HG03064 (cell line): Measurements from ENCODE around the gene ZC3H18.
A peak's percentile ranks its signal among the peaks of the same experiment; 100 is the strongest.

Source experiments
- ATAC-seq: cut with Tn5 transposase; IDR thresholded peaks from one replicate; pipeline ENCODE4 v1.9.1; 2021; ENCODE audit warnings: low read depth; ENCODE audit not compliant: unreplicated experiment

Gene ZC3H18

DNA sequence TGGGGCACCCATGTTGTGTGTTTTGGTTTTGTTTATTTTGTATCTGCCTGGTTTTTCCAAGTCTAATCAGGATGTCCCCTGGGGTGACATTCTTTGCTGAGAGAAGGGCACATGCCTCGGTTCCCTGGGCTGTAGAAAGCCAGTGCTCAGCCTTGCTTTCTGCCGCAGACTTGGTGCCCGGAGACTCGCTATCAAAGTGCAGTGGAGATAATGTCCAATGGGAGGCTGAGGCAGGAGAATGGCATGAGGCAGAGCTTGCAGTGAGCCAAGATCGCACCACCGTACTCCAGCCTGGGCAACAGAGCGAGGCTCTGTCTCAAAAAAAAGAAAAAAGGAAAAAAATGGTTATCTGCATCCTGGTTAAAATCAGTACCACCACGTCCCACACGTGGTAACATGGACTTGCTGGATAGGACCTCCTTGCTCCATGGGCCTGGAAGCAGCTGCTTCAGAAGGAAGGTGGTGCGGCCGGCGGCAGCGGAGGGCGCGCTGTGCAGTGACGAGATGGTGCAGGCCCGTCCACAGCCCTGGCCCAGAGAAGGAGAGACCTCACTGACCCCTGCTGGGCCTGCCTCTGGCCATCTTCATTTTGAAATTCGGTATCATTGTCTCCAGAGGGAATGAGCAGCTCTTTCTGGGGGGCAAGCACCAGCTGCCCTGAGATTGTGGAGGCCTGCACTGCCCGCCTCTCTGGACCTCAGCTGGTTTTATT is 48.9 kb downstream of the ZC3H18 start:
- no peak for ATAC-seq

DNA sequence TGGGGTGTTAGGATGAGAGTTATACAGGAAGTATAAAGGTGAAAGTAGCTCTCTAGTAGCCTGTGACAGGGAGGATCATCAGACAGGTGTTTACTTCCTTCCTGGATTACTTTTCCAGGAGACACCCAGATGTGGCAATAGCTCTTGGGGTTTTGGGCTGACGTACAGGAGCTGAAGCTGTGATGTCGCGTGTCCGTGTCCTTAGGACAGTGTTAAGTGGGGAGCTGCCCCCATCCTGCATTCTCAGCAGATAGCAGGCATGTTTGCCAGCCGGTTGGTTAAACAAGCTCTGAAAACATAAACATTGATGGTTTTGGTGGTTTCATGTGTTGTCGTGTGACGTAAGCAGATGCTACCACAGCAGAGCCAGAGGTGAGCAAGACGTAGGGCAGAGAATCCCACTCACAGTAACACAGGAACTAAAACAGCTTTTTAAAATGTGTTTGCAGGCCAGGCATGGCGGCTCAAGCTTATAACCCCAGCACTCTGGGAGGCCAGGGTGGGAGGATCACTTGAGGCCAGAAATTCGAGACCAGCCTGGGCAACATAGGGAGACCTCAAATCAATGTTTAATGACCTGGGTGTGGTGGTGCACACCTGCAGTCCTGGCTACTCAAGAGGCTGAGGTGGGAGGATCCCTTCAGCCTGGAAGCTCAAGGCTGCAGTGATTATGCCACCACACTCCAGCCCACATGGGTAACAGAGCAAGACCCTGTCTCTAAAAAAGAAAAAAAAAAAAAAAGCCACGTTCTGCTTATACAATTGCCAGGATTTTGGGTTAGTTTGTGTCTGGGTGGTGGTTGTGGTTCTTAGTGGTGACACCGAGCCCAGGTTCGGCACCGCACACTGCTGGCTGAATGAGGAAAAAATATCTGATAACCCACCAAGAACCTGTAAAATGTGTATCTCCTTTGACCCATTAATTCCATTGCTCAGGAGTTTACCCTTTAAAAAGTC is 49.9 kb downstream of the ZC3H18 start:
- ATAC-seq: no peak

DNA sequence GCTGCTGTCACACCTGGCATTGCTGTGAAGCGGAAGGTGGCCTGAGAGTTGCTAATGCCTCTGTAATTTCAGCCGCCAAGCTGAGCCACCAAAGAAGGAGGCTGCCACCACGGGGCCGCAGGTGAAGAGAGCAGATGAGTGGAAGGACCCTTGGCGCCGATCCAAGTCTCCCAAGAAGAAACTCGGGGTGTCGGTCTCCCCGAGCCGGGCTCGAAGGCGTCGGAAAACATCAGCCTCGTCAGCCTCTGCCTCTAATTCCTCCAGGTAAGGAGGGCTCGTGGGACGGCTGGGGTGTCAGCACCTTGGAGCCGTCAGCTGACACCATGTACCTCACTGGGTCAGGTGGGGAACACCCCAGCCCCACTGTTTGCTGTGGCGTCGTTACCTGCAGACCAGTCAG is 51.9 kb downstream of the ZC3H18 start:
- no peak for ATAC-seq

DNA sequence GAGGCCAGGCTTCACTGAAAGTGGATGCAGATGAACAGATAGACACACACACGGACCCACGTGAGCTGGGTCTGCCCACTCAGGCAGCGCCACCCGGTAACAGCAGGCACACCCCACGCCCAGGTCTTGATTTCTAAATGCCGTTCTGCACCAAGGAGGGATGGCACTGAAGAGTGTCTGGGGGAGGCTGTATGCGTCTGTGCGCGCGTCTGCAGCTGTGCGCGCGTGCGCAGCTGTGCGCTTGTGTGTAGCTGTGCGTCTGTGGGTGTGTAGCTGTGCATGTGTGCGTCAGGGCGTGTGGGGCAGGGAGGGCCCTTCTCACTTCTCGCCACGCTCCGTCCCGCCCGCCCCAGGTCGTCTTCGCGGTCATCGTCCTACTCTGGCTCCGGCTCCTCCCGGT is 52.7 kb downstream of the ZC3H18 start:
- no peak for ATAC-seq

DNA sequence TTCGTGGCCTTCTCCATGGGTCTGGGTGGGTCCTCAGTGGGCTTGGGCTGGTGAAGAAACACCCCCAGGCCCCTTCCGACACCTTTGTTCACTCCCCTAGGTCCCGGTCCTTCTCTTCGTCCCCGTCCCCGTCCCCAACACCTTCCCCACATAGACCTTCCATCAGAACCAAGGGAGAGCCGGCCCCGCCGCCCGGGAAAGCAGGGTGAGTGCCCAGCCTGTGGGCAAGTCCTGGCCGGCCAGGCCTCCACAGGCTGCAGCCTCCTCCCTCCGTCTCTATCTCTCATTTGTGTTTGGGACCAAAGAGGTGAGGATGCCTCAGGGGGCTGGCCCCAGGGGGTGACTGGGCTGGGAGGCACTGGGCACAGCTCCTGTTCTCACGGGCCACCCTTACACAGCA is 53.7 kb downstream of the ZC3H18 start:
- no peak for ATAC-seq

DNA sequence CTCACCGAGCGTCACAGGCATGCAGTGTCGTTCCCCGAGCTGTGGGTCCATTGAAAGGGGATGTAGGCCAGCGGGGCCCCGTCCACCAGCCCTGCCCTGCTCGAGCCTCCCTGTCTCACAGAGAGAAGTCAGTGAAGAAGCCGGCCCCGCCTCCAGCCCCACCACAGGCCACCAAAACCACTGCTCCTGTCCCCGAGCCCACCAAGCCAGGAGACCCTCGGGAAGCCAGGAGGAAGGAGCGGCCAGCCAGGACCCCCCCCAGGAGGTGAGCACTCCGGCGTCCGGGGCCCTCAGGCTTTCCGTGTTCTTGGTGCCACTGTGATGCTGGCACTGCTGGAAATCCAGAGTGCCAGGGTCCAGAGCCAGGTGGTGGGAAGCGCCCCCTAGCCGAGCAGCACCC is 54.3 kb downstream of the ZC3H18 start:
- ATAC-seq: no peak

DNA sequence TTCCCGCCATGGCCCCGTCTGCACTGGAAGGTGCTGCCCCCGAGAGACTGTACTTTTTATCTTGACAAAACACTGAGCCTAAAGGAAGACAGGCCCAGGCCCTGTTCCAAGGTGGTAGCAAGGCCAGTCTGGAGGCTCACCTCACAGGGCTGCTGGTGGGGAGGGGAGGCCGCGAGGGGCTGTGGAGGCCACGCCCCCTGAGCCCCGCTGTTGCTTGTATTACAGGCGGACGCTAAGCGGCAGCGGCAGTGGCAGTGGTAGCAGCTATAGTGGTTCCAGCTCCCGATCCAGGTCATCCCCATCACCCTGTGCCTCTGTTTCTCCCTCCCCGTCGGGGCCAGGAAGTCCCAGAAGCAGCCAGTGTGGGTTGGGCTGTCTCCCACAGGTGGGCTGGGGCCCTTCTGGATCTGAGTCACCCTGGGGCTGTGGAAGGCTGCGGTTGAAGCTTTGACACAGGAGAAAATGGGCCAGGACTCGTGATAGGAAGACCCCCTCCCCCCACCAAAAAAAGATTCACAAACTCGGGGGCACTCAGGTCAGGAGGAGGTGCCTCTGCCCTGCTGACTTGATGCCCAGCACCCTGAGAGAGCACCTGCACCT is 54.9 kb downstream of the ZC3H18 start:
- no peak for ATAC-seq

DNA sequence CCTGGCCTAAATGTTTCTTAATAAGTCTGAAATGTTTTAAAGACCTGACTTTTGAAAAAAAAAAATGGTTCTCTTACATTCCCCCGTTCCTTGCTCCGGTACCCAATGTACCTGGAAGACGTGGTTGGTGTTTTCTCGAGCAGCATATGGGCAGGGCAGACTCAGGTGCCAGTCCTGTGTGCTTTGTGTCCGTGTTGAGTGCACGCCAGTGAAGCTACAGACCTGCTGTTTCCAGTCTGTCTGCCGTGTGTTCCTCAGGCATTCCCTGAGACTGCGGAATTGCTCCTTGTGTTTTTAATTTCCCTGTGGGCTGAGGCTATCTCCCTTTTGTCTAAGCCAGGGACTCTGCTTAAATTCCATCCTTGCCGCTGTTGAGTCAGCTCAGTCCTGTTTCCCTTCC is 56.4 kb downstream of the ZC3H18 start:
- ATAC-seq: no peak

DNA sequence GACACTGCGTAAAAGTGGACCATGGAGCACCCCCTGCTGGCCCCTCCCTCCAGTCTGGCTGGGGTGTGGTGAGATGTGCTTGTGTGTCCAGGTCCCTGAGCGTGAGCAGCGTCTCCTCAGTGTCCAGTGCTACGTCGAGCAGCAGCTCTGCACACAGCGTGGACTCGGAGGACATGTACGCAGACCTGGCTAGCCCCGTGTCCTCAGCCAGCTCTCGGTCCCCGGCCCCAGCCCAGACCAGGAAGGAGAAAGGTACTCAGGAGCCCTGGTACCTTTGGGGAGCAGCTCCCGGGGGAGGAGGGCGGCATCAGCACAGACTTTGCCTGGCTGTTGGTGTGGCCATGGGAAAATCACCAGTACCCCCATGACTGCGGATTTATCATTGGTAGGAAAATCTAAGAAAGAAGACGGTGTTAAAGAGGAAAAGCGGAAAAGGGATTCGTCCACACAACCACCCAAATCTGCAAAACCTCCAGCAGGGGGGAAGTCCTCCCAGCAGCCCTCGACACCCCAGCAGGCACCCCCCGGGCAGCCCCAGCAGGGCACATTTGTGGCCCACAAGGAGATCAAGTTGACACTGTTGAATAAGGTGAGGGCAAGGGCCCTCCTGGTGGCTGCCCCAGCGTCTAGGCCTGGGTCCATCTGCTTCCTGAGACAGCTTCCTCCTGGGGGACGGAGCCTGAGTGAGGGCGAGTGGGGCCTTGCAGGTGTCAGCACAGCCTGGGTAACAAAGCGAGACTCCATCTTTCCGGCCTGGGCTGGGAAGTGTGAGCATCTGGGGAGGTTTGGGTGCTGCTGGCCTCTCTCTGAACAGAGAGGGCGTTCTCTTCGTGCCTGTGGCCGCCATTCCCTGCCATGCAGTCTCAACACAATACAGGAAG is 57.6 kb downstream of the ZC3H18 start:
- ATAC-seq: no peak

DNA sequence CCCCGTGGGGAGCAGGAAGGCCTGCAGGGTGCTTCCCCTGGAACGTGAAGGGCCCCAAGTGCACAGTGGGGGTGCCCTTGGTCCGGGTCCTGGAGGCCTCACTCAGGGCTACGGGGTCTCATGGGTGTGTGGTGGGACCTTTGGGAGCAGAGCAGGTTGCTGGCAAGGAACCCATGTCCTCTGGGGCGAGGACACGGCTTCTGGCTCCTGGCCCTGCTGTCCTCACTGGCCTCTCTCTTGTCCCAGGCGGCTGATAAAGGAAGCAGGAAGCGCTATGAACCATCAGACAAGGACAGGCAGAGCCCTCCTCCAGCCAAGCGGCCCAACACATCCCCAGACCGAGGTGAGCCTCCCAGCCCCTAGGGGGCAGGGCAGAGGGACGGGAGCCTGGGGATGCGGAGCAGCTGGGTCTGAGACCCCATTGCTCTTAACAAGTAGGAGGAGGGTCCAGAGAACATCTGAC is 58.3 kb downstream of the ZC3H18 start:
- ATAC-seq: no peak

DNA sequence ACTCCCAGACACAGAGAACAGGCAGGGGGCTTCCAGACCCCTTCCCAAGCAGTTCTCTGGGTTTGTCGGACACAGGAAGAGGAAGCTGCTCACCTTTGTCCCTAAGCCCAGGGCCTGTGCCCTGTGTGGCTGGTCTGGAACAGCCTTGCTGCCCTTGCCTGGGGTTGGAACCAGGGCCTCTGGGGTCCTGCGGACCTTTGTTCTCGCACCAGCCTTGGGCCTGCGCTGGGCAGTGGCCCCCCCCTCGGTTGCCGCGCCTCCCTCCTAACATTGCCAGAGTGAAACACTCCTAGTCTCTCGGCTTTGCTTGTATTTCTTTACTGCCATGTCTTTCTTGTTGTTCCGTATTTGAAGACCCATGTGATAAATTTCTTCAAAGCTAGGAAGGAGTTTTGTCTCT is 59.6 kb downstream of the ZC3H18 start:
- ATAC-seq: no peak

DNA sequence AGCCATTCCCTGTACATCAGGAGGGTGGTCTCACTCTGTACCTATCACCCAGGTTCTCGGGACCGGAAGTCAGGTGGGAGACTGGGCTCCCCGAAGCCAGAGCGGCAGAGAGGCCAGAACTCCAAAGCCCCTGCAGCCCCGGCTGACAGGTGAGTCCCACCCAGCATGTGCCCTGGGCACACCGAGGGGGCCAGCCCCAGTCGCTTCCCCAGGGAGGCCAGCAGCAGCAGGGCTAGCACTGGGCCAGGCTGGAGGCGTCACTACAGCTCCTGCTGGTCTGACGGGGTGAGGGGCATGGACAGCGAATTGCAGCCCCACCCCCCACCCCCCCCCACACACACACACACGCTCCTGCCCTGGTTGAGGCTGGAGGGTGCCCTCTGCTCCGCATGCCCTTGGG is 60.2 kb downstream of the ZC3H18 start:
- no peak for ATAC-seq

DNA sequence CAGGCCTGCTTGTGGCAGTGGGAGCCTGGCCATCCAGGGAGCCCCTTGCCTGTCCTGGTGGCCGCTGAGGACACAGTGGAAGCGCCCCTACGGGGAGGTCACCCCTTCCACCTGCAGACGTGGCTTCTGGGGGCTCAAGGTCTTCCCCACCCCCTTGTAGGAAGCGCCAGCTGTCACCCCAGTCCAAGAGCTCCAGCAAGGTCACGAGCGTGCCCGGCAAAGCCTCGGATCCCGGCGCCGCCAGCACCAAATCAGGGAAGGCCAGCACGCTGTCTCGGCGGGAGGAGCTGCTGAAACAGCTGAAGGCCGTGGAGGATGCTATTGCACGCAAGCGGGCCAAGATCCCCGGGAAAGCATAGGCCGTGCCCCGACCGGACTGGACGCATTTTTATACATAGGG is 60.7 kb downstream of the ZC3H18 start:
- no peak for ATAC-seq

DNA sequence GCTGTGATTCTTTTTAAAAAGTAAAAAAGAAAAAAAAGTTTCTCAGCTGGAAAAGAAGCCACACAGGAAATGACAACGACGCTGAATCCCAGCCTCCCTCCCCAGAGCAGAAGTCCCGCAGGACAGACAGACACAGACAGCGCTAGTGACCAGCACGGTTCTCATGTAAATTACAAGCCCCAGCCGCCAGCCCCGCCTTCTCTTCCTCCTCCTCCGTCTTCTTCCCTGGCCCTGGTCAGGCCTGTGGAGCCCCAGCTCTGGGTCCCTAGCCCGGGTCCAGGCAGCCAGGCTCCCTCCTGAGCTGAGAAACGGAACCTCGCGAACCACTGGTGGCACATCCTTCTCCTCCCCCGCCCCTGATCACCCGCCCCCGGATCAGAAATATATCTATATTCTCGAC is 61.2 kb downstream of the ZC3H18 start:
- no peak for ATAC-seq

DNA sequence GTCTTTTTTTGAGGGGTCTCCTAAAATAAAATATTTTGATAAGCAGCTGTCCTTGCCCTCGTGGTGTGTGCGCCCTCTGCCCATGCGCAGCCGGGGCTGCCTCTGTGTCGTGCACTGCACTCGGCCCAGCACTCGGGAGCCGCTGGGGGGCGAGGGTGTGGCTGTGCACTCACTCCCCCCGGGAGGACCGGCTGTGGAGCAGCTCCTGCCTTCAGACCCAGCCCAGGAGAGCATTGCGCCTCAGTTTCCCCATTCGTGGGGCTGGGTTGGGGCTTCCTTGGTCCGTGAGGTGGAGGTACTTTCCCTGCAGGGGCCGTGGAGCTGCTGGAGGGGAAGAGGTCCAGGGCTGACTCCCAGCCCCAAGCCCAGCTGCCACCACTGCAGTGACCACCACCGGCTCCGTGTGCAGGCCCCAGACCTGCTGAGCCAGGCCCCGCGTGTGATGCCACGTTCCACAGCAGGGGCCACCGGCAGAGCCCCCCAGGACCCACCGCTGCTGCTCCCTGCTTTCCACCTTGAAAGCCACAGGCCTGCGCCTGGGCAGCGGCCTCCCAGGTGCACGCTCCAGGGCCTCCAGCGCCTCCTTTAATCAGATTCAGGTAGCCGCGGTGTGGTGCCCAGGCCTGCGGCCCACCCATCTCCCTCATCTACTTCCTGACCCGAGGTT is 61.9 kb downstream of the ZC3H18 start:
- no peak for ATAC-seq

DNA sequence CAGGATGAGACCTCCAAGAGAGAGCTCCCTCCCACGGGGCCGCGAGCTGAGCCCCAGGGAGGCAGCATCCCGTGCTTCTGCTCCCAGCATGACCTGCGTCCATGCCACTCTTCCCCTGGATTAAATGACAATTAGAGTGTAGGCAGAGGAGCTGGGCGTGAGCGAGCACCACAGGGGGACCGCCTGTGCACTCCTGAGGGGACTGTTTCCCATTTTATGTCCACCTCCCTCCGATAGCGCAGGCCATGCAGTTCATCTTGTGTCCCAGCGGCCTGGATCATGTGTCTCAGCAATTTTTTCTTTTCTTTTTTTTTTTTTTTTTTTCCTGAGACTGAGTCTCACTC is 62.4 kb downstream of the ZC3H18 start:
- no peak for ATAC-seq

DNA sequence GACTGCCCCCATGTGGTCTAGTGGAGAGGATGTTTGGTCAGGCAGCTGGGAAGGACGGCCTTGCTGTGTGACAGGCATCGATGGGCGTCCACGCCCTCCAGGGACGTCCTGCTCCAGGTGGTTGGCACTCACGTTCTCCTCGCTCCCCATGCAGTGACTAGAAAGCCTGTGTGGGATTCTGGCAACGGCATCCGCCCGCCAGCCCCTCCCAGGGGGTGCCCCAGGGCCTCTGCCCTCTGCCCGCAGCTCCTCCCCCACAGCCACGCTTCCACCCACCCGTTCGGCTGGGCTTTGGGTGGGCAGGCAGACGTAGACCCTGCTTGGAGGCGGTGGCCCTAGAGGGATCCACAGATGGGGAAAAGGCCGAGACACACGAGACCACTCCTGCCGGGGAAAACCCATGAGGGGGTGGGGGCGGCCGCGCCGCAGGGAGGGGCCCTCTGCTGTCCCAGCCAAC is 63.5 kb downstream of the ZC3H18 start:
- ATAC-seq: peak; percentile 27

DNA sequence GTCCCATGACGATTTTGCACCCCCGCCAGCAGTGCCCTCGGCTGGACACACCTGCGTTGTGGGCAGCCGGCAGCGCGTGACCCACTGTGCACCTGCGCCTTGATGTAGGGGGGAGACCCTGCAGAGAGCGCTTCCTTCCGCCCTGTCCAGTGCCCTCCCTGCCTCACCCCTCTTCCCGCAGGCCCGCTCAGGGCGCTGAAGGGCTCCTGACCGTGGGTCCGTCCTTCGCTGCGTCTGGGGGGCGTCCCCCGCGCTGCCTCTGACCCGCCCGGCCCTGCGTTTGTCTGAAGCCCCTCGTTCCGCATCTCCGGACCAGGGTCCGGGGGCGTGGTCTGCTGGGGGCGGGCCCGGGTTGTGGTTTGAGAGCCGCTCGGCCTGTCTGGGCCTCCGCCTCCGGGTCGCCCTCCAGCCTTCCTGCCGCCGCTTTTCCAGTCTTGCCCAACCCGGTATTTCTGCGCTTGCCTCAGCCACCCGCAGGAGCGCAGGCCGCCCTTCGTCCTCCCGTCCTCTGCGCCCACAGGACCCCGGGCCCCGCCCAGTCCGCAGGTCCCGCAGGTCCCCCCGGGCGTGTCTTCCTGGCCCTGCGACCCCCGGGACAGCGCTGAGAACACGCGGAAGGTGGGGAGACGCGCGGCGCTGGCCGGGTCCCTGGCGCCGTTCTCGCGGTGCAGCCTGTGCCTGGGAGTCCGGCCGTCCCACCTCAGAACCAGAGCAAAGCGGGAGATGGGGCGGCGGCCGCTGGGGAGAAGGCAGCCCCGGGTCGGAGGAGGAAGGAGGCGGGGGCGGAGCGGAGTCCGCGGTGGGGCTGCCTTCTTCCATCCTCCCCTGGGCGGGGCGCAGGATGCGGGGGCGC is 64.2 kb downstream of the ZC3H18 start:
- ATAC-seq: peak; percentile 46
